ENCODE data around the gene SCARF2. TPM values are rescaled to one million over a fixed set of nuclear protein-coding genes. Genes with fewer than 3 reads are reported as not detected.
"Not testable (repeated sequence)": the region's sequence is repeated elsewhere in the genome, so short reads cannot be mapped to it uniquely, and the experiment has no call there.

Gene SCARF2
- total and polyA plus RNA-seq, 11 donors, result 1.5 to 10.1 (median 2.8) TPM

GRCh38 chr22:20483771-20484170 lies 46.1 kb upstream of the SCARF2 start:
- TF ChIP-seq POLR2A (IDR thresholded peaks at IDR 0.05), result no peak
- TF ChIP-seq CTCF (IDR thresholded peaks at IDR 0.05), result no peak
- Histone ChIP-seq H3K4me3 (no peak overlapping the region), H3K27ac (no peak overlapping the region), H3K36me3 (peaks cover 0 to 25% (median 4%) of the 10 kb centered on the region in 9 donors), H3K4me1 (peaks cover 0 to 17% (median 1%) of the 10 kb centered on the region in 12 donors), H3K27me3 (no peaks in the 10 kb centered on the region), H3K9me3 (no peaks in the 10 kb centered on the region)
- DNase-seq, result no peak
- intact Hi-C loops (cut with DNase I), result no loop called here
- WGBS, 4 donors, result 92 to 99% (median 98%) methylated on average over 12 to 14 of the region's 14 CpGs
- ATAC-seq, result no peak

- 95 to 97% (median 96%) methylated on average over 7 of the region's 7 CpGs for WGBS, 4 donors
- peaks cover 0 to 19% (median 2%) of the 10 kb centered on the region in 9 donors for H3K36me3 ChIP-seq
- H3K9me3 ChIP-seq; H3K27ac ChIP-seq; H3K4me3 ChIP-seq; ATAC-seq; DNase-seq; intact Hi-C loops (cut with DNase I); H3K27me3 ChIP-seq: not testable (repeated sequence)
- peaks cover 0 to 10% (median 1%) of the 10 kb centered on the region in 12 donors for H3K4me1 ChIP-seq
These were observed 45.5 kb upstream of the SCARF2 start for GRCh38 chr22:20483143-20483506.

- peaks cover 0 to 9% (median 4%) of the 10 kb centered on the region in 12 donors for H3K4me1 ChIP-seq
- 92 to 99% (median 96%) methylated on average over 1 of the region's 1 CpG for WGBS, 4 donors
These were observed 42.1 kb upstream of the SCARF2 start for GRCh38 chr22:20479612-20480196.

GRCh38 chr22:20478059-20478458 lies 40.4 kb upstream of the SCARF2 start:
- H3K9me3 ChIP-seq; H3K4me1 ChIP-seq; H3K27ac ChIP-seq; H3K4me3 ChIP-seq; H3K27me3 ChIP-seq; DNase-seq; intact Hi-C loops (cut with DNase I); ATAC-seq; H3K36me3 ChIP-seq: not testable (repeated sequence)
- 96 to 97% (median 96%) methylated on average over 6 of the region's 6 CpGs for WGBS, 4 donors

More at GRCh38 chr22:20479612-20480196, 42.1 kb upstream of the SCARF2 start:
- H3K9me3 ChIP-seq, result no peaks in the 10 kb centered on the region
- peaks cover 0 to 10% (median 0%) of the 10 kb centered on the region in 9 donors for H3K36me3 ChIP-seq
- ATAC-seq, result no peak
- TF ChIP-seq POLR2A (IDR thresholded peaks at IDR 0.05) (no peak), CTCF (IDR thresholded peaks at IDR 0.05) (no peak)
- no peak overlapping the region for H3K27ac ChIP-seq
- intact Hi-C loops (cut with DNase I), result no loop called here
- no peak overlapping the region for H3K4me3 ChIP-seq
- H3K27me3 ChIP-seq, result no peaks in the 10 kb centered on the region
- no peak for DNase-seq

- Histone ChIP-seq H3K27ac (peak overlapping the region in 1 of 12 donors; percentile 47), H3K36me3 (peaks cover 0 to 10% (median 8%) of the 10 kb centered on the region in 9 donors)
- H3K27me3 ChIP-seq; intact Hi-C loops (cut with DNase I); H3K9me3 ChIP-seq; H3K4me1 ChIP-seq; H3K4me3 ChIP-seq; DNase-seq; ATAC-seq: not testable (repeated sequence)
- WGBS, 4 donors, result 82 to 86% (median 83%) methylated on average over 12 of the region's 12 CpGs
These were observed 37.9 kb upstream of the SCARF2 start for GRCh38 chr22:20475569-20475968.

GRCh38 chr22:20475115-20475436 lies 37.5 kb upstream of the SCARF2 start:
- Histone ChIP-seq H3K27me3 (no peaks in the 10 kb centered on the region), H3K4me1 (peaks cover 0 to 9% (median 4%) of the 10 kb centered on the region in 12 donors), H3K36me3 (peaks cover 0 to 14% (median 10%) of the 10 kb centered on the region in 9 donors), H3K4me3 (no peak overlapping the region), H3K9me3 (no peaks in the 10 kb centered on the region), H3K27ac (no peak overlapping the region)
- no peak for DNase-seq
- intact Hi-C loops (cut with DNase I), result no loop called here
- TF ChIP-seq CTCF (IDR thresholded peaks at IDR 0.05) (no peak), POLR2A (IDR thresholded peaks at IDR 0.05) (no peak)
- ATAC-seq, result no peak
- 95 to 99% (median 97%) methylated on average over 4 of the region's 4 CpGs for WGBS, 4 donors
